Eye (tissue), 1 donor: Measurements from ENCODE around the gene PREP.
"Not testable (repeated sequence)": the region's sequence is repeated elsewhere in the genome, so short reads cannot be mapped to it uniquely, and the experiment has no call there.

ENCODE experiments used
- DNase-seq: peaks from one replicate; pipeline ENCODE4 v3.0.0-alpha.2; 2015

PREP gene

GRCh38 chr6:105338350-105338983 is 64.4 kb downstream of the PREP start:
- not testable (repeated sequence) for DNase-seq

DNA sequence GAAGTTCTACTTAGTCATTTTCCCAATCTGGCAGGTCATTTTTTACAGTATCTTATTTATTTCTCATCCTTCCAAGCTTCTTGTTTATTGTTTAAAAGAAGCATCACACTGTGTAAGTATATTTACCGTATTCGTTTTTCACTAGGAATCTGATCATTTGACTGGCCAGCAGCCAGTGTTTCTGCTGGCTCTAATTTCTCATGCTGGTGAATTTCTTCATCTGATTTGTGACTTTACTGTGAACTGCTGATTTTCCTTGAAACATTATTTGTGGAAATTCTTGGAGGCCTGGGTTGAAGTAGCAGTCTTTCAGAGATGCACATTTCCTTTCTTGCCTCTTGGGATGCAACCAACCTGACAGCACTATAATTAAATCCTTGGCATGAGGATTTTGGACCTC is 65.9 kb downstream of the PREP start:
- no peak for DNase-seq

GRCh38 chr6:105332576-105332975 is 70.3 kb downstream of the PREP start:
- no peak for DNase-seq

DNA sequence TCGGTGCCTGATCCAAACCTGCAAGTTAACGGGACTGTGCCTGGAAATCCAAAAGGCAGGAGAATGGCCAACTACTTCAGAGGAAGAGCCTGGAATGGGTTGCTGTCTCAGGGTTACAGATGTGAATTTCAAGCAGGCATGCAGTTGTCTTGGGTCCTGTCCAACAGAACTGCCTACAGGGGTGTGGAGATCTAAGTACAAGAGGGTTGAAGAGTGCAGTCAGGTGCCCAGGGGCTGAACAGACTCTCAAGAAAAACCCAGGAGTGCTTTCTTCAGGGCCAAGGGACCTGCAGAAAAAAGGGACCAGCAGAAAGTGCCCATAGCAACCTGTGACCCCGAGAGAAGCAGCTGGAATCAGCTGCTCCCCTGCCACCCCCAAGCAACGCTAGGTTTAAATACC is 71.0 kb downstream of the PREP start:
- no peak for DNase-seq

GRCh38 chr6:105330913-105331312 is 72.0 kb downstream of the PREP start:
- no peak for DNase-seq

GRCh38 chr6:105330364-105330763 is 72.5 kb downstream of the PREP start:
- no peak for DNase-seq

DNA sequence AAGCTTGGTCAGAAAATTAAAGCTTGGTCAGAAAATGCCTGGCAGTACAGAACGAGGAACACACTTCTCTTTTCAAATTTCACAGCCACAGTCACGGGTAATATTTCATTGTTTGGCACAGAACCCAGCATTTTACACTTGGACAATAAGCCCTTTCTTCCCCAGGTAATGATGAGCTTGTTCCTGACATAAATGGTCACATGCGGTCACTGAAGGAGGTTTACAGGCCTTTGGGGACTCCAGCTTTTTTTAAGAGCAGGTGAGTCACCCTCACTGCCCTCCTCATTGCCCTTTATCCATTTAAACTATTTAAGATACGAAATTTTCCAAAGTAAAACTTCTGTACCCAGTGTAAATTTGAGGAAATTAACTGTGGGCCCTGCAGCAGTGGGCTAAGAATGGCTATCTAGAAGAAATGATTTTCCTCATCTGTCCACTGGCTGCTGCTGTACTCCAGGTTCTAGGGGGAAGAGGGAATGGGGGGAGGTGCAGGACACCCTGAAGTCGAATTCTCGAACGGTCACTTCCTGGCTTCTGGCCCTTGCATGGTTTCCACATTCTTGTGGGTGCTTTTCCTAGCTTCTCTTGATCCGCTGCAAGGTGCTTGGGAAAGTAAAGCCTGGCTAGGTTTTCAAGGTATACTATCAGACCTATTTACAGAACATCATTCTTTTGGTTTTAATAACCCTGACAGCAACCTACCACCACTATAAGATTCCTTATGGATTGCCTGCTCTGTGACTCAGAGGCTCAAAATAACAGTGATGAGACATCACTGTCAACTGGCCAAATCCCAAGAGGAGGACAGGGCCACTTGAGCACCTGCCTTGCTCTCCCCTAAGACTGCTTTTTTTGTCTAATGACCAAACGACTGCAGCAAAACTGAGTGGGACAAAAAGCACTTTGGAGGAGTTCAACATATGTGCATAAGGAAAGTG is 75.8 kb downstream of the PREP start:
- DNase-seq: peak; percentile 71

- peak; percentile 38 for DNase-seq
These were observed 76.7 kb downstream of the PREP start for GRCh38 chr6:105326216-105326615.

- DNase-seq: peak; percentile 22
These were observed 78.4 kb downstream of the PREP start for GRCh38 chr6:105324386-105324950.

- DNase-seq: no peak
These were observed 80.2 kb downstream of the PREP start for GRCh38 chr6:105322499-105323225.

GRCh38 chr6:105321728-105322127 is 81.2 kb downstream of the PREP start:
- no peak for DNase-seq

DNA sequence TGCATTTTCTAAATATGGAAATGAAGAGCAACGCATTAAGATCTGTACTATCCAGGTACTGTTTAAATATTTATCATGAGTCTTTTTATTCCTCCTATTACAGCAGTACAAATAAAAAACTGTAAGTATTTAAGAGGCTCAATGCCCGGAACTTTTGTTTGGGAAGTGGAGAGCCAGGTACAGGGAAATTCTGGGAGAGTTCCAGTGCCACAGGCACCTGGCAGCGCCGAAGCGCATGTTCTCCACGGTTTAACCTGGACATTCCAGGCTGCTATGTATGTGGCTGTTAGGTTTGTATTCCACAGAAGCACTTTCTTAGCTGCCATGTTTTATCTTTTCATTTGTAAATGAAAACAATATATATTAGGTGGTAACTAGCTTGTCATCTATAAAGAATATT is 81.7 kb downstream of the PREP start:
- DNase-seq: no peak

GRCh38 chr6:105320765-105321164 is 82.1 kb downstream of the PREP start:
- no peak for DNase-seq

GRCh38 chr6:105320271-105320670 is 82.6 kb downstream of the PREP start:
- no peak for DNase-seq

DNA sequence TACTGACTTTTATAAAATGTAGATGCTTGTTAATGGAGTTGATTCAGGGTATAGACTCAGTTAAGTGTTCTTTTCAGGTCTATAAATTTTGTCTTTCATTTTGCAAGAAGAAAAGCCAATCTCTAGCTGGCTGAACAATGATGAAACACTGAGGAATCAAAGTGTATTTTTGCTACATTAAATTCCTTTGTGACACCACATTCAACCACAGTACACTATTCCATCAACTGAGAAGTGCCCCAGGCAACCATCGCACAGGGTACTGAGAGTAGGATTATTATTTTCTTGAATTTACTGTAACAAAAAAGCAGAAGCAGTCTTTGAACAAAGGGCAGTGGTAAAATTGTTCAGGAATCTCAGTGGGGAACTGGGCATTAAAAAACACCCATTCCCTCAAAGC is 83.6 kb downstream of the PREP start:
- DNase-seq: no peak

- no peak for DNase-seq
These were observed 84.2 kb downstream of the PREP start for GRCh38 chr6:105318660-105319059.

DNA sequence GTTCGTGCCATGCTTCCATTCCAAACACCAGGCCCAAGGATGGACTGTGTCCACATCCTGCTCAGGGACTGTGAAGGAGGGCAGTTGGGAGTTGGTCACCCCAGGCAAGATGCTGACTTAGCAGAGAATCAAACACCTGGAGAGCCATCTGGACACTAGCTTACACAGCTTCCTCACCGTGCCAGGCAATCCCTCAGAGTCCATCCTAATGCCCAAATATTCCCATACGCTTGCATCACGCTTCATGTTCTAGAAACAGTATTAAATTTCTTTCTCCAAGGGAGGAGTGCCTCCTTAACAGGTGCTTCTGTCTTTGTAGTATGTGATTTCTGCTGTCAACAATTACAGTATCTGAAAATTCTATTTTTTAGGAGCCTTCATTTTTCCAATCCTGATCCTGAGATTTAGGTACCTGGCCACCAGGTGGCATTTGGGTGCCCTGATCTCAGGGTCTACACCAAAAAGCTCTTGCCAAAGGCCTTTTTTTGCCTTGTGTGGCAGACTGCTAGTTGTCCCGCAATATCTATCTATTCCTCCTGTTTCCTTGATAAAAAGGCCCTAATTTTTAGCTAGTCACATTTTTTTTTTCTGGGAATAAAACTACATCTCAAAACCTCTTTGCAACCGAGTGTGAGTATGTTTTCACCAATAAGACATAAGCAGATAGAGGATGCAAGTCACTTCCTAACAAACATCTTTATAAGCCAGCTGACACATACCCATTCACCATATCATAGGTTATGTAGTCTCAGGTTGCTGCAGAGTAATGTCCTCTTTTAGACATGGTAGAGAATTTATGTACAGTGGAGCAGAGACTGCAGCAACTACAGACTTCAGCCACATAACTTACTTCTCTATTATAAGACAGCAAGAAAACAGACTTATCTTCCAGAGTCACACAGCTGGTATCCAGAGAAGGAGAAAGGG is 85.0 kb downstream of the PREP start:
- no peak for DNase-seq

- no peak for DNase-seq
These were observed 89.7 kb downstream of the PREP start for GRCh38 chr6:105313211-105313610.

- DNase-seq: no peak
These were observed 91.9 kb downstream of the PREP start for GRCh38 chr6:105310947-105311346.

DNA sequence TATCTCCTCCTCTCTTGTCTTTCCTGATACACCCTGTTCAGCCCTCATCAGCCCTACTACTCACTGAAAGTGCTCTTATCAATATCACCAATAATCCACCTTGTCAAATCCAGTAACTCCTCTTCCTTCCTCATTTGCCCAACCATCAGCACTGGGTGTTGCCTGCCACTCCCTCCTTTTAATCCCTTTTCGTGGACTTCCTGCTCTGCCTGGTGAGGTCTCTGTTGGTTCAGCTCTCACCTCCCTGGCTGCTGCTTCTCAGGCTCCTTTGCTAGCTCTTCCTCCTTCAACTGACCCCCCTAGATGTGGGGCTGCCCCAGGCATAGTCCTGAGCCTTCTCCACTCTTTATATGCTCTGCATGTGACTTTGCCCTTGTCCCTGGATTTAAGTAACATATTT is 92.5 kb downstream of the PREP start:
- no peak for DNase-seq

DNA sequence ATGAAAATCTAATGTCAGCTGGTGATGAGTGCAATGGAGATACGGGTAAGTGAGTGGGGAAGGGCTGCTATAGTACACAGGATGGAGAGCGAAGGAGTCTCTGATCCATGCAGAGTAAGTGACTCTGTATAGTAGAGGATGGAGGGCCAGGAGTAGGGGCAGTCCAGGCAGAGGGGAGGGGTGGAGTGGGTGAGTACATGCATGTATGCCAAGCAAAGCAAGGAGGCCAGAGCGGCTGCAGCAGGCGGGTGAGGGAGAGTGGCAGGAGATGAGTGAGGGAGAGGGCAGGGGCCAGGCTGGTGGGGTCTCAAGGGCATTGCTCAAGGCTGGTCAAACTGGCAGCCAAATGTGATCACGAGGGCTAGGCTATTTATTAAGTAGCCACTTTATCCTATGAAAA is 94.0 kb downstream of the PREP start:
- DNase-seq: no peak

DNA sequence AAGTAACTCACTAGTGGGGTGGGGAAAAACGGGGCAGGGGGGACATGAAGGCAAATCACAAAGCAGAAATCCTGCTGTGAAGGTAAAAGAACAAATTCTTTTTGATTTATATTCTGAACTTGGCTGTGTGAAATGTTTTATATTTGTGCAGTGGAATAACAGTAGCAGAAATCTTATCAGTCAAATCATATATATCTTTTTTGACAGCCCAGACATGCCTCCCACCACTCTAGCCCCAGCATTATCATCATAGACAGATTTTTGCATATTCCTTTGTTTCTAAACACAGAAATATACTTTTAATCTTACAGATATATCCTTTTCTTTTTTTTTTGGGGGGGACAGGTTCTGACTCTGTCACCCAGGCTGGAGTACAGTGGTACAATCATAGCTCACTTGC is 97.4 kb downstream of the PREP start:
- peak; percentile 20 for DNase-seq
